Peyer's patch (tissue), 4 donors: Measurements from ENCODE around the gene C13orf42.

Experiments
- POLR2A ChIP-seq, 2 donors: fragments of 450-650 bp; IDR thresholded peaks; one replicate each; pipeline ENCODE4 v1.5.1; 2017; ENCODE audit warnings: antibody characterized with exemption in 2 of 2, mild to moderate bottlenecking in 2 of 2, moderate library complexity in 2 of 2
- TF ChIP-seq, protein P1 (sequence below), 6 experiments: fragments of 450-650 bp in 4 of 6; fragments of 200-600 bp in 2 of 6; sonication (generic) in 1 of 6; IDR thresholded peaks; one replicate each; pipeline ENCODE4 v1.5.1; 2017 to 2019; ENCODE audit warnings: antibody characterized with exemption in 6 of 6, mild to moderate bottlenecking in 3 of 6, moderate library complexity in 1 of 6

DNA sequence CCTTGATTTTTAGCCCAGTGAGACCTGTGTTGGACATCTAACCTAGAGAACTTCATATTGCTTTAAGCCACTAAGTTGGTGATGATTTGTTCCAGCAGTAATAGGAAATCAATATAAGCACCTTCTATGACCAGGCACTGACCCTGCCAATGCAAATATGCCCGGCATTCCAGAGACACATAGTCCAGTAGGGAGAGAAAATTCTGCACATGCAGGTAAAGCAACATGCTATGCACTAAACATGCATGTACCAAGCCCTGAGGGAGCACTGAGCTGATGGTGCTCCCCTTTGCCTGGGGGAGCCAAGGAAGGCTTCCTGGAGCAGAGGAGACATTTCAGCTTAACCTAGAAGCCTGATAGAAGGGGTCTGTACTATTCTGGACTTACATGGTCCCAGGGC is 40.4 kb upstream of the C13orf42 start:
- TF ChIP-seq, protein P1, sequence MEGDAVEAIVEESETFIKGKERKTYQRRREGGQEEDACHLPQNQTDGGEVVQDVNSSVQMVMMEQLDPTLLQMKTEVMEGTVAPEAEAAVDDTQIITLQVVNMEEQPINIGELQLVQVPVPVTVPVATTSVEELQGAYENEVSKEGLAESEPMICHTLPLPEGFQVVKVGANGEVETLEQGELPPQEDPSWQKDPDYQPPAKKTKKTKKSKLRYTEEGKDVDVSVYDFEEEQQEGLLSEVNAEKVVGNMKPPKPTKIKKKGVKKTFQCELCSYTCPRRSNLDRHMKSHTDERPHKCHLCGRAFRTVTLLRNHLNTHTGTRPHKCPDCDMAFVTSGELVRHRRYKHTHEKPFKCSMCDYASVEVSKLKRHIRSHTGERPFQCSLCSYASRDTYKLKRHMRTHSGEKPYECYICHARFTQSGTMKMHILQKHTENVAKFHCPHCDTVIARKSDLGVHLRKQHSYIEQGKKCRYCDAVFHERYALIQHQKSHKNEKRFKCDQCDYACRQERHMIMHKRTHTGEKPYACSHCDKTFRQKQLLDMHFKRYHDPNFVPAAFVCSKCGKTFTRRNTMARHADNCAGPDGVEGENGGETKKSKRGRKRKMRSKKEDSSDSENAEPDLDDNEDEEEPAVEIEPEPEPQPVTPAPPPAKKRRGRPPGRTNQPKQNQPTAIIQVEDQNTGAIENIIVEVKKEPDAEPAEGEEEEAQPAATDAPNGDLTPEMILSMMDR (IDR thresholded peaks at IDR 0.05): no peak
- TF ChIP-seq POLR2A (IDR thresholded peaks at IDR 0.05): no peak
